Liver (tissue), 9 donors: Measurements from ENCODE around the gene GRK7. TPM values are rescaled to one million over a fixed set of nuclear protein-coding genes. Genes with fewer than 3 reads are reported as not detected.

Experiments used
- DNase-seq: peaks from one replicate; pipeline ENCODE4 v3.0.0-alpha.2; 2017; ENCODE audit warnings: low spot score
- H3K27ac ChIP-seq, 2 donors: one replicate each; pipeline ENCODE4 v1.7.0; 2013; ENCODE audit warnings: inconsistent platforms in 2 of 2, low read length in 2 of 2, control low read depth in 1 of 2, low read depth in 1 of 2, mild to moderate bottlenecking in 1 of 2
- H3K27me3 ChIP-seq, 4 donors: one replicate each; pipeline versions ENCODE4 v1.6.1 to v1.7.0; 2013; ENCODE audit warnings: low read length in 3 of 4, inconsistent platforms in 1 of 4, mild to moderate bottlenecking in 1 of 4, moderate library complexity in 1 of 4; ENCODE audit not compliant: control insufficient read depth in 4 of 4, insufficient read depth in 4 of 4
- H3K36me3 ChIP-seq, 4 donors: one replicate each; pipeline versions ENCODE4 v1.6.1 to v1.7.0; 2013; ENCODE audit warnings: low read length in 3 of 4, mild to moderate bottlenecking in 3 of 4, low read depth in 1 of 4, moderate library complexity in 1 of 4; ENCODE audit not compliant: control insufficient read depth in 4 of 4, insufficient read depth in 3 of 4
- H3K4me1 ChIP-seq, 4 donors: one replicate each; pipeline versions ENCODE4 v1.6.1 to v1.7.0; 2013; ENCODE audit warnings: low read length in 3 of 4, mild to moderate bottlenecking in 3 of 4, moderate library complexity in 1 of 4; ENCODE audit not compliant: control insufficient read depth in 4 of 4, insufficient read depth in 4 of 4
- H3K4me3 ChIP-seq, 3 donors: one replicate each; pipeline versions ENCODE4 v1.6.1 to v1.7.0; 2013; ENCODE audit warnings: low read length in 3 of 3, control low read depth in 1 of 3, low read depth in 1 of 3, mild to moderate bottlenecking in 1 of 3
- H3K9ac ChIP-seq, 2 donors: one replicate each; pipeline ENCODE4 v1.7.0; 2013; ENCODE audit warnings: low read length in 2 of 2, mild to moderate bottlenecking in 2 of 2, moderate library complexity in 2 of 2, control low read depth in 1 of 2, low read depth in 1 of 2
- H3K9me3 ChIP-seq, 4 donors: one replicate each; pipeline versions ENCODE4 v1.6.1 to v1.7.0; 2013; ENCODE audit warnings: low read length in 3 of 4; ENCODE audit not compliant: control insufficient read depth in 4 of 4
- EGR1 ChIP-seq, 2 donors: IDR thresholded peaks; 2 replicates each; pipeline ENCODE4 v1.6.1; 2016 to 2018; ENCODE audit warnings: antibody characterized with exemption in 2 of 2, low read depth in 2 of 2
- FOXA1 ChIP-seq: IDR thresholded peaks from 2 replicates; pipeline ENCODE4 v1.6.1; 2016; ENCODE audit warnings: antibody characterized with exemption
- FOXA2 ChIP-seq: IDR thresholded peaks from 2 replicates; pipeline ENCODE4 v1.6.1; 2016; ENCODE audit warnings: antibody characterized with exemption
- GABPA ChIP-seq, 2 donors: IDR thresholded peaks in 1 of 2; conservative IDR thresholded peaks in 1 of 2; 2 replicates each; pipeline ENCODE4 v1.6.1; 2016; ENCODE audit warnings: antibody characterized with exemption in 2 of 2, mild to moderate bottlenecking in 1 of 2, moderate library complexity in 1 of 2
- HNF4A ChIP-seq, 2 donors: conservative IDR thresholded peaks; 2 replicates each; pipeline ENCODE4 v1.6.1; 2016; ENCODE audit warnings: antibody characterized with exemption in 2 of 2, mild to moderate bottlenecking in 2 of 2
- NR2F2 ChIP-seq: IDR thresholded peaks from 2 replicates; pipeline ENCODE4 v1.6.1; 2016; ENCODE audit warnings: antibody characterized with exemption
- RAD21 ChIP-seq, 2 donors: IDR thresholded peaks; 2 replicates each; pipeline ENCODE4 v1.6.1; 2016; ENCODE audit warnings: antibody characterized with exemption in 2 of 2, mild to moderate bottlenecking in 2 of 2
- RXRA ChIP-seq, 2 donors: IDR thresholded peaks; 2 replicates each; pipeline ENCODE4 v1.6.1; 2017 to 2018; ENCODE audit warnings: antibody characterized with exemption in 2 of 2, mild to moderate bottlenecking in 1 of 2
- SP1 ChIP-seq: IDR thresholded peaks from 2 replicates; pipeline ENCODE4 v1.6.1; 2018; ENCODE audit warnings: antibody characterized with exemption, mild to moderate bottlenecking
- TAF1 ChIP-seq: conservative IDR thresholded peaks from 2 replicates; pipeline ENCODE4 v1.6.1; 2016; ENCODE audit warnings: antibody characterized with exemption, mild to moderate bottlenecking
- YY1 ChIP-seq: IDR thresholded peaks from 2 replicates; pipeline ENCODE4 v1.6.1; 2016; ENCODE audit warnings: antibody characterized with exemption, mild to moderate bottlenecking
- WGBS: extraction: QIAGEN DNeasy Blood & Tissue Kit; methylation state at CpG from one replicate; pipeline ENCODE4 v1.1.7; 2013; 5-methylcytosine and 5-hydroxymethylcytosine counted together
- polyA plus RNA-seq, 2 donors: library from polyadenylated mRNA; stranded (reverse) in 1 of 2; unstranded in 1 of 2; fragments of 200-250 nt in 1 of 2; fragments of >200 nt in 1 of 2; fragmentation: Nextera tagmentation in 1 of 2; extraction: Ambion mirVana in 1 of 2; gene quantifications; one replicate each; pipeline versions ENCODE4 v1.2.1 to v1.2.3, GENCODE V29; 2013 to 2015
- total RNA-seq, 2 donors: library from RNA; depleted of rRNA; stranded (reverse); fragments of >200 nt; gene quantifications; one replicate each; pipeline ENCODE4 v1.2.3, GENCODE V29; 2014
- TF ChIP-seq, protein P1 (sequence below): fragments of 150-350 bp; IDR thresholded peaks from 2 replicates; pipeline ENCODE4 v1.5.1; 2017; ENCODE audit warnings: improper control_type of control experiment, low read depth, low read length; ENCODE audit not compliant: missing input control
- TF ChIP-seq, protein P2 (sequence below): IDR thresholded peaks from 2 replicates; pipeline ENCODE4 v1.6.1; 2016; ENCODE audit warnings: antibody characterized with exemption
- TF ChIP-seq, protein P3 (sequence below): IDR thresholded peaks from 2 replicates; pipeline ENCODE4 v1.6.1; 2016; ENCODE audit warnings: antibody characterized with exemption
- TF ChIP-seq, protein P4 (sequence below): IDR thresholded peaks from 2 replicates; pipeline ENCODE4 v1.6.1; 2016; ENCODE audit warnings: antibody characterized with exemption, mild to moderate bottlenecking
- donor health status: healthy.
- donor health status: healthy.
- donor health status: healthy.
- donor health status: healthy.
- donor health status: healthy.

Gene GRK7
- total and polyA plus RNA-seq, 4 donors: 0.08 TPM; not detected in 3

DNA sequence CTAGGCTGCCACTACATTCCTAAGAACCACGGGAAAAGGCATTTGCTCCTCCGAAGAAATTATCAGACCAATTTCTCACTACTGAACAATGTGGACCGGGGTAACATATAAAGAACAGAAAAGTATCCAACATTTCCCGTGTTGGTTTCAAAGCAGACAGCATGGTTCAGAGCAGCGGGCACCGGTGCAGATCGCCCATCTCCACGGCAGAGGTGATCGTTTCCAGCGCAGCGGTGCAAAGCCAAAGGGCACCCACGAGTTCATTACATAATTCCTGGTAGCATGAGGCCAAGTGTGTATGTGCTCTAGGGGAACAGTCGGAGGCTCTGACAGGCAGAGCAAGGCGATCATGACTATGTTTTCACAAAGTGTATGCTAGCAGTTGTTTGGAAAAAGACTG is 13.2 kb downstream of the GRK7 start:
- Histone ChIP-seq H3K4me1 (no peaks in the 10 kb centered on the region), H3K27me3 (no peaks in the 10 kb centered on the region), H3K36me3 (no peaks in the 10 kb centered on the region), H3K9ac (no peak overlapping the region), H3K9me3 (no peaks in the 10 kb centered on the region), H3K4me3 (no peak overlapping the region), H3K27ac (no peak overlapping the region)
- TF ChIP-seq FOXA2 (no peak), HNF4A (conservative IDR thresholded peaks at IDR 0.05) (no peak), GABPA (IDR thresholded peaks at IDR 0.05 in 1 of 2, conservative IDR thresholded peaks at IDR 0.05 in 1 of 2) (no peak), RAD21 (IDR thresholded peaks at IDR 0.05) (no peak), TAF1 (no peak), YY1 (no peak), FOXA1 (no peak)
- TF ChIP-seq, protein P1, sequence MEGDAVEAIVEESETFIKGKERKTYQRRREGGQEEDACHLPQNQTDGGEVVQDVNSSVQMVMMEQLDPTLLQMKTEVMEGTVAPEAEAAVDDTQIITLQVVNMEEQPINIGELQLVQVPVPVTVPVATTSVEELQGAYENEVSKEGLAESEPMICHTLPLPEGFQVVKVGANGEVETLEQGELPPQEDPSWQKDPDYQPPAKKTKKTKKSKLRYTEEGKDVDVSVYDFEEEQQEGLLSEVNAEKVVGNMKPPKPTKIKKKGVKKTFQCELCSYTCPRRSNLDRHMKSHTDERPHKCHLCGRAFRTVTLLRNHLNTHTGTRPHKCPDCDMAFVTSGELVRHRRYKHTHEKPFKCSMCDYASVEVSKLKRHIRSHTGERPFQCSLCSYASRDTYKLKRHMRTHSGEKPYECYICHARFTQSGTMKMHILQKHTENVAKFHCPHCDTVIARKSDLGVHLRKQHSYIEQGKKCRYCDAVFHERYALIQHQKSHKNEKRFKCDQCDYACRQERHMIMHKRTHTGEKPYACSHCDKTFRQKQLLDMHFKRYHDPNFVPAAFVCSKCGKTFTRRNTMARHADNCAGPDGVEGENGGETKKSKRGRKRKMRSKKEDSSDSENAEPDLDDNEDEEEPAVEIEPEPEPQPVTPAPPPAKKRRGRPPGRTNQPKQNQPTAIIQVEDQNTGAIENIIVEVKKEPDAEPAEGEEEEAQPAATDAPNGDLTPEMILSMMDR: no peak
- WGBS: 91% methylated on average over 14 of the region's 14 CpGs
- DNase-seq: no peak

DNA sequence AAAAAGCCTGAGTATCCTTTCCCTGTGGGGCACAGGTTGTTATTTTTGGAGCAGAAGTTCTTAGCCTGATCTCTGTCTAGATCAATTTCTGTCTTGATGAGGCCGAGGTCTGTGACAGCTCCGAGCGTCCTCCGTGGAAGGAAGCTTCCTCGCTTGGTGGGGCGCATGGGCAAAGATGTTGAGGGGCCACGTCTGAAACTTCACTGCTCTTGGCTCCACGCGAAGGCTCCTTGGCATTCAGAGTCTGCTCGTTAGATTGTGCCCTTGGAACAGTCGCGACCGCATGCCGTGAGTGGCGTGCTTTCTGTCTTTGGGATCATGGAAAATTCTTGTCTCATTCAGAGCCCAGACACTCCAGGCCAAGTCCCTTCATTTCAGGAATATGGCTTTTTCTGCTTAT is 13.7 kb downstream of the GRK7 start:
- TF ChIP-seq YY1 (no peak), NR2F2 (no peak), GABPA (IDR thresholded peaks at IDR 0.05 in 1 of 2, conservative IDR thresholded peaks at IDR 0.05 in 1 of 2) (no peak), EGR1 (IDR thresholded peaks at IDR 0.05; ENCODE audit: low read depth in 2 of 2) (no peak)
- TF ChIP-seq, protein P2, sequence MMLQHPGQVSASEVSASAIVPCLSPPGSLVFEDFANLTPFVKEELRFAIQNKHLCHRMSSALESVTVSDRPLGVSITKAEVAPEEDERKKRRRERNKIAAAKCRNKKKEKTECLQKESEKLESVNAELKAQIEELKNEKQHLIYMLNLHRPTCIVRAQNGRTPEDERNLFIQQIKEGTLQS: no peak
- TF ChIP-seq, protein P1: no peak
- Histone ChIP-seq H3K27ac (no peak overlapping the region), H3K27me3 (no peaks in the 10 kb centered on the region), H3K4me3 (no peak overlapping the region), H3K36me3 (no peaks in the 10 kb centered on the region), H3K9me3 (no peaks in the 10 kb centered on the region), H3K4me1 (no peaks in the 10 kb centered on the region), H3K9ac (no peak overlapping the region)
- no peak for DNase-seq
- 90% methylated on average over 15 of the region's 15 CpGs for WGBS

GRCh38 chr3:141777957-141778813 is 15.0 kb downstream of the GRK7 start:
- no peaks in the 10 kb centered on the region for H3K4me1 ChIP-seq
- no peak overlapping the region for H3K27ac ChIP-seq
- H3K9me3 ChIP-seq: no peaks in the 10 kb centered on the region
- TF ChIP-seq, protein P2: no peak
- TF ChIP-seq, protein P3, sequence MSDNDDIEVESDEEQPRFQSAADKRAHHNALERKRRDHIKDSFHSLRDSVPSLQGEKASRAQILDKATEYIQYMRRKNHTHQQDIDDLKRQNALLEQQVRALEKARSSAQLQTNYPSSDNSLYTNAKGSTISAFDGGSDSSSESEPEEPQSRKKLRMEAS: no peak
- TF ChIP-seq RAD21 (IDR thresholded peaks at IDR 0.05): no peak
- TF ChIP-seq FOXA2: no peak
- TF ChIP-seq, protein P4, sequence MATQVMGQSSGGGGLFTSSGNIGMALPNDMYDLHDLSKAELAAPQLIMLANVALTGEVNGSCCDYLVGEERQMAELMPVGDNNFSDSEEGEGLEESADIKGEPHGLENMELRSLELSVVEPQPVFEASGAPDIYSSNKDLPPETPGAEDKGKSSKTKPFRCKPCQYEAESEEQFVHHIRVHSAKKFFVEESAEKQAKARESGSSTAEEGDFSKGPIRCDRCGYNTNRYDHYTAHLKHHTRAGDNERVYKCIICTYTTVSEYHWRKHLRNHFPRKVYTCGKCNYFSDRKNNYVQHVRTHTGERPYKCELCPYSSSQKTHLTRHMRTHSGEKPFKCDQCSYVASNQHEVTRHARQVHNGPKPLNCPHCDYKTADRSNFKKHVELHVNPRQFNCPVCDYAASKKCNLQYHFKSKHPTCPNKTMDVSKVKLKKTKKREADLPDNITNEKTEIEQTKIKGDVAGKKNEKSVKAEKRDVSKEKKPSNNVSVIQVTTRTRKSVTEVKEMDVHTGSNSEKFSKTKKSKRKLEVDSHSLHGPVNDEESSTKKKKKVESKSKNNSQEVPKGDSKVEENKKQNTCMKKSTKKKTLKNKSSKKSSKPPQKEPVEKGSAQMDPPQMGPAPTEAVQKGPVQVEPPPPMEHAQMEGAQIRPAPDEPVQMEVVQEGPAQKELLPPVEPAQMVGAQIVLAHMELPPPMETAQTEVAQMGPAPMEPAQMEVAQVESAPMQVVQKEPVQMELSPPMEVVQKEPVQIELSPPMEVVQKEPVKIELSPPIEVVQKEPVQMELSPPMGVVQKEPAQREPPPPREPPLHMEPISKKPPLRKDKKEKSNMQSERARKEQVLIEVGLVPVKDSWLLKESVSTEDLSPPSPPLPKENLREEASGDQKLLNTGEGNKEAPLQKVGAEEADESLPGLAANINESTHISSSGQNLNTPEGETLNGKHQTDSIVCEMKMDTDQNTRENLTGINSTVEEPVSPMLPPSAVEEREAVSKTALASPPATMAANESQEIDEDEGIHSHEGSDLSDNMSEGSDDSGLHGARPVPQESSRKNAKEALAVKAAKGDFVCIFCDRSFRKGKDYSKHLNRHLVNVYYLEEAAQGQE: no peak
- no peak for TF ChIP-seq HNF4A (conservative IDR thresholded peaks at IDR 0.05)
- no peak for TF ChIP-seq SP1
- no peak for TF ChIP-seq RXRA (IDR thresholded peaks at IDR 0.05)
- TF ChIP-seq FOXA1: no peak
- no peak overlapping the region for H3K9ac ChIP-seq
- H3K27me3 ChIP-seq: no peaks in the 10 kb centered on the region
- 92% methylated on average over 42 of the region's 42 CpGs for WGBS
- no peak for DNase-seq
- no peaks in the 10 kb centered on the region for H3K36me3 ChIP-seq
- no peak overlapping the region for H3K4me3 ChIP-seq
